Measurements from ENCODE around the gene COL5A1.

COL5A1 gene

DNA sequence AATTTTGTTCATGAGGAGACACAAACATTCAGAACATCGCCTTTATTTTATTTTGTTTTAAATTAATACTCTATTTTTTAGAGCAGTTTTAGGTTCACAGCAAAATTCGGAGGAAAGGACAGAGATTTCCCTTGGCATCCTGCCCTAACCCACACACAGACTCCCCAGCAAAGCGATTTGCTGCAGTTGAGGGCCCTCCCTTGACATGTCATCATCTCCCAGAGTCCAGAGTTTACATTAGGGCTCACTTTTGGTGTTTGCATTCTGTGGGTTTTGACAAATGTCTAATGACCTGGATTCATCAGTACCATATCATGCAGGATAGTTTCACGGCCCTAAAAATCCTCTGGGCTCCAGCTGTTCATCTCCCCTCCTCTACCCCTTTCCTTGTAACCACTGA, 33.6 kb upstream of the COL5A1 start:
- no peak for DNase-seq

DNA sequence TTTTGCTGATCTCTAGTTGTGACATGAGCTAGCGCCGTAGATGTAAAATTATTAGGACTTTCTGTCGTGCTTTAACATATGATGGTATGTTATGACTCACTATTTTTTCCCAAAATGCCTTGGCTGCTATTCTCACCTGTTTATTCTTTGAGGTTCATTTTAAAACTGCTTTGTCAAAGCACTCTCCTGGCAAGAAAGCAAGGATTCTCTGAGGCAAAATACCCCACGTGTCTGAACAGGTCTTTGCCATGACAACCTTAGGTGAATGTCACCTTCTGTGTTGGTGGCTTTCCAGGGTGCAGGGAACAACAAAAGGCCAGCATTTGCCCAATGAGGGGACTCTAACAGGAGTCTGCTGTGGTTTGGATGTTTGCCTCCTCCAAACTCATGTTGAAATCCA, 30.6 kb upstream of the COL5A1 start:
- no peak for DNase-seq

DNA sequence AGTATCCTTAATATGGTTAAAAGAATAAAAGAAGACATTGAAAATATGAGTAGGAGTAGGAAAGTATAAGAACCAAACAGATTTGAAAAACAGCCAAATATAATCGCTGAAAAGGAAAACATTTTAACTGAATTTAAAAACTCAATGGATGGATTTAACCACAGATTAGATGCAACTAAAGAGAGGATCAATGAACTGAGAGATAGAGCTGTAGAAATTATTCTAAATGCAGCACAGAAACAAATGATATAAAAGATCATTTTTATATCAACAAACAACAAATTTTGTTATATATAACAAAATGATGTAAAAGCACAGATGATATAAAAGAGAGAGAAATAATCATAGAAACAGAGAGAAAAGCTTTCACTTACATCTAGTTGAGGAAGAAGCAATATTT, 29.3 kb upstream of the COL5A1 start:
- DNase-seq: no peak

DNA sequence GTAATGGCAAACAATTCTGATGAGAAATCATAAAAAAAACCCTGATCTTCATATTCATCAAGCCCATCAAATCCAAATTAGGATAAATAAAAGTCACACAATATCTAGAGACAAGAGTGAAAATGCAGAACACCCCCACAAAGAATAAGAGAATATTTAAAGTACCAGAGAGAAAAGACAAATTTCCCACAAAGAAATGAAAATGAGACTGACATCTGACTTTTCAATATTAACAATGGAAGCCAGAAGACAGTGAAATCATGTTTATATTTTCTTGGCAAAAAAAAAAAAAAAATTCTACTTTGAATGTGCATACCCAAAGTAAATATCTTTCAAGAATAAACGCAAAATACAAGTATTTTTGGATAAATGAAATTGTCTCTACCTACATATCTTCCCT, 28.9 kb upstream of the COL5A1 start:
- DNase-seq: no peak

DNA sequence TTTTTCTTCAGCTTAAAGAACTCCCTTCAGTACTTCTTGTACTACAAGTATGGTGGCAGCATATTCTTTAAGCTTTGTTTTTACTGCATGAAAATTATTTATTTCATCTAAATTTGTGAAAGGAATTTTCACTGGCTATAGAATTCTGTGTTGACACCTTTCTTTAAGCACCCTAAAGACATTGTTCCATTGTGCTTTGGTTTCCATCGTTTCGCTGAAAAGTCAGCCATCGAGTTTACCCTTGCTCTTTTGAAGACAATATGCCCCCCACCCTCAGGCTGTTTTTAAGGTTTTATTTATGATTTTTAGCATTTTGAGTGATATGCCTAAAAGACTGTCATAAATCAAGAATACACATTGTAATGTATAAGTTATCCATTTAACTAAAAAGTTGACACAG, 27.3 kb upstream of the COL5A1 start:
- DNase-seq: no peak

DNA sequence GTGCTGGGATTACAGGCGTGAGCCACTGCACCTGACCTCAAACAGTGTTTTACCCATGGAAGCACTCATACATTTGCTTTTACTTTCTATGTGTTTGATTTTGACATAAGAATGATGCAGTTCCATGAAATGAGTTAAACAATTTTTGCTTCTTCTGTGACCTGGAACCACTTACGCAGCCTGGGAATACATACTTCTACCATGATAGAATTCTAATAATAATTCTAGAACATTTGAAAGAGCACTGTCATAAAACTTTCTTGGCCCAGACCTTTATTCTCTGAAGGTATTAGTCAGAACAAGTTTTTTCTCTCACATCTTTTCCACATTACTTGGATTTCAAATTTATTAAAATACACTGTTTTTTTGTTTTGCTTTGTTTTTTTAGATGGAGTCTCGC, 25.3 kb upstream of the COL5A1 start:
- no peak for DNase-seq

DNA sequence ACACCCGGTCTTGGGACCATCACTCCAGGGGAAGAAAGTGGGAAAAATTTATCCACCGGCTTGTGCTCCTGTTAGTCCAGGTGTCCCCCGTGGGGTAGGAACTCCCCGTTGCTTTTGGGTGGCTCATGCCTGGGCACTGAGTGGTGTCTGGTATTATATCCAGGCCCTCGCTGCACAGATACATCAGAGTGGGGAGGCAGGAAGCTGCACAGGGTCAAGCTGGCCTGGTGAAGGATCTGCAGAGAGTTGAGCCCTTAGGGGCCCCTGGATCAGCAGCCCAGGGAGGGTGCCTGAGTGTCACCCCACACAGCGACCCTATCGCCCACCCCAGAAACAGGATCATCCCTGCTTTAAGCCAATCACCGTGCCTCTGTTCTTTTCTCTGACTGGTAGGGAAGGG, 24.4 kb upstream of the COL5A1 start:
- no peak for DNase-seq

DNA sequence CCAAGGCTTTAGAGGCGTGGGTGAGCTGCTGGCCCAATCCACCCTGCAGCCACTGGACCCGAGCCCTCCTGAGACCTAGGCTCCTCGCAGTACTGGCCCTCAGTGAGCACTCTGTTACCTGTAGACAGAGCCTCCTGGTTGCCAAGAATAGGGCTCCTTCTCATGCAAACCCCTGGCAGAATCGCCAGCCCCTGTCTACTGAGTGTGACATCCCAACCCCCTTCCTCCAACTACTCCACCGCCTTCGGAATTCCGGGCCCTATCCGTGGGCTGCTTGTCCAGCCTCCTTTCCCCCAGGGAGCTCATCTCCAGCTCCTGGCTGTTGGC, 23.8 kb upstream of the COL5A1 start:
- DNase-seq: no peak

DNA sequence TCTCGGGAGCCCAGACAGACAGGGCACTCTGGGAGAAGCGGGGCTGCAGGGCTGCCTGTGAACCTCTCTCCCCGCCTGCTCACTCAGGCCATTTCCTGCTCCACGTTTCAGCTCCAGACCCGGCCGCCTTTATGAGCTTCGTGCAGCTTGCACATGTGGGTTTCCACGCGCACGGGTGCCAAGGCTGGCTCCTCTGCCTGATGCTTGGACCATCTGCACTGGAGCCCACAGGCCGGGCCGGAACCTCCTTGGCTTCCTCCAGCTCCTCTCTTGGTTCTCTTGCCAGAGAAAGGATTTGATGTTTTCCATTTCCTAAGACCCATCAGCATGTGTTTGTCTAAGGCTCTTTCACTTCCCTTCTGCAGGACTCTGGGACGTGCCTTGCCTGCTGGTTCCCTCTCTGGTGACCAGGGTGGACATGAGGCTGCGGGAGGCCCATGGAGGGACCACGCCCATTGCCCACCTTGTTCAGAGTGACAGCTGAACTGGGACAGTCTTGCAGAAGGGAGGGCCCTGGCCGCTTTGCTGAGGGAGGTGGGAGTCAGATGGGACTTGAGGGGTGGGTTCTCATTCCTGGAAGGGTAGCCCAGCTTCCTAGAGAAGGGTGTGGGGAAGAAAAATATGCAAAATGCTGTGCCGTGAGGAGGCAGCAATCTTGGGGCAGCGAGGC, 23.3 kb upstream of the COL5A1 start:
- no peak for DNase-seq

DNA sequence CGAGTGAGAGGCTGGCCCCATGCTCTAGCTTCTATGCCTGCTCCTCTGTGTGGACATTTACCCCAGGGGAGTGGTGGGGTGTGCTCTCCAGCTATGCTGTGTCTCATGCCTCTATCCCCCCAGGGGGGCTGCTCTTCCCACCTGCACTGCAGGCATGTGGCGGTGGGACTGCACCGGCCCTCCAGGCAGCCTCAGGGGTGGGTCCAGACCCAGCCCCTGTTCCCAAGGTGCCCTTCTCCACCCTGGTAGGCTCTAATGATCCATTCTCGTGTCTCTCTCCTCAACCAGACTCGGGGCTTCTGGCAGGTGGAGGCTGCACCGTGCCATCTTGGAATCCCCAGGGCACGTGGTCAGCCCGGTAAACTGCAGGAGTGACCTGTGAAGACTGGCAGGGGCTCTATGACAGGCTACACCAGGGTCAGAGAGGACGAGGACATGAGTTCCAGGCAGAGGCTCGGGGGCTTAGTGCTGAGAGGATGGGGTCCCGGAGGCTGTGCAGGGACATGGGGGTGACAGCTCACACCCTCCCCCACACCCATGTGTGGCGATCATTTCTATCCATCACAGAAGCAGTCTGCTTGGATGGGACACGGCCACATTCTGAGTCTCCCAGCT, 22.7 kb upstream of the COL5A1 start:
- no peak for DNase-seq

DNA sequence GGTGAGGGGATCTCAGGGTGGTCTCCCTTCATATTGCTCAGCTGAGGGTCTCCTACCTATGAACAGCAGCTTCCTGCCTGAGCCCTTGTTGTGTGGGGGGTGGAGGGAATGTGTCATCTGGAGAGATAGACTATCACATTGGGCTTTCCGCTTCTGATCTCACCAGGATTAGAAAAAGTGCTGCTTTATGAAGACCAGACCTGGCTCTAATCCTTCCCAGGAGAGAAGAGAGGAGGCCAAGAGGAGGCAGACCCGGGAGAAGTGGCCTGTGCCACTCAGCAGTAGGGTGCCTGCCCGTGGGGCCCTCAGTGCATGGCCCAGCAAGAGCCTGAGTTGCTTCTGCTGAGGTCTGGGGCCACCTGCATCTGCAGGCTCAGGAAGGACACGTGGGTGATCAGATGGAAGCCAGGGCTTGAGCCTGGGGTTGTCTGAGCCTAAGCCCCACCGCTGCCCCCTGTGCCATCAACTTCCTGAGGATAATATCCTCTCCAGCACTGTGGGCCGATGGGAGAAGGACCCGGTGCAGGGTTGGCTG, 22.1 kb upstream of the COL5A1 start:
- DNase-seq: no peak

DNA sequence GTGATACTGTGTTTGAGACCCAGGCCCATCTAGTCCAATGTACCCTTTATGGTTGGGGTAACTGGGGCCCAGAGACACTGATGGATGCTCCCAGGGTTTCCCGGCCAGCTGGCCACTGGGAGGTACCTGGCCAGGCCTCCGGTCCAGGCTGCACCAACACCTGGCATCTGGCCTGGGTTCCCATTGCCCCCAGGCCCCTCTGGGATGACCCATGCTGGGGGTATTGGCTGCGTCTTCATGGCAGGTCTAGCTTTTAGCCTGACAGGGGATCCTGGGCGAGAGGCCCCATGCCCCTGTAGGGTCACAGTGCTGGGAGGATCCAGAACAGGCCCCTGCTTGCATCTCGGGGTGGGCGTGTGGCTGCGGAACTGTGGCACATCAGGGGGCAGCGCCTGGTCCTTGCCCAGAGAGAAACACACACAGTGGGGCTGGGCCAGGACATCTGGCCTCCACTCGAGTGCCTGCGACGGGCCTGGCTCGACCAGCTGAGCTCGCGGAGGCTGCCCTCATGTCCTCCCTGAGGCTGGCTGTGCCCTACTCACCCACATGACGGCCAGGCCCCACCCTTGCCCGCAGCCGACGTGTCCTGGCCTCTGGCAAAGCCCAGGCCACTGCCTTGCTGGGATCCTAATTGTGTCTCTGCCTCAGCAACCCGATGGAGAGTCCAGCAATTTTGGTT, 21.5 kb upstream of the COL5A1 start:
- DNase-seq: no peak

DNA sequence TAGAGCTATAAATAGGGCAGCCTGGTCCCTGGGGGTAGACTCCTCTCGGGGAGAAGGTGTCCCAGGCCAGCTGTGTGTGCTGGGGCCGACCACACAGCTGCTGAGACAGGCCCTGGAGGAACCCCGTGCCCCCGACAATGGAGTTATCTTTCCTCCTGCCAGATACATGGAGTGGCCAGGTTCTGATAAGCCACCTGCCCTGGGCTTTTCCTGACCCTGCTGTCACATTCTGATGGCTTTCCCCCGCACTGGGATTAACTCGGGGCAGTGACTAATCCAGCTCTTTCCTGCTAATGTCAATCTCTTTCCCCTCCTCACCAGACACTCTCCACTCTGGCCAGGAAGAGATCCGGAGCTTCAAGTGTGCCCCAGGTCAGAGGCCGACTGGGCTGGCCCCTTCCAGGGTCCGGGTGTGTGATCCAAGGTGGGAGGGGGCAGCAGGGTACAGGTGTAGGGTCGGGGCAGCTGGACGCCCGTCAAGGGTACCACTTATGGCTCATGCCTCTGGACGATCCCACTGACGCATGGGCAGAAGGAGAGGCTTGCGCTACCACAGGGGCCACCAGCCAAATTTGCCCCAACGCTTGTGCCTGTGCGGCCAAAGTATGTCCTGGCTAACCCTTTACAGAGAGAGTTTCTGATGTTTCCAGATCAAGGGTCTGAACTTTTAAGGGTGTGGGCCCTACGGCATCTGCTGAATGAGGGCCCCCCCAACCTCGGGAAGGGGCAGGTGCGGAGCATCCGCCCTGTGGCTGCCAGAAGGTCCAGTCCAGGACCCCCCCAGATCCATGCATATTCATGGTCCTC, 20.6 kb upstream of the COL5A1 start:
- no peak for DNase-seq

DNA sequence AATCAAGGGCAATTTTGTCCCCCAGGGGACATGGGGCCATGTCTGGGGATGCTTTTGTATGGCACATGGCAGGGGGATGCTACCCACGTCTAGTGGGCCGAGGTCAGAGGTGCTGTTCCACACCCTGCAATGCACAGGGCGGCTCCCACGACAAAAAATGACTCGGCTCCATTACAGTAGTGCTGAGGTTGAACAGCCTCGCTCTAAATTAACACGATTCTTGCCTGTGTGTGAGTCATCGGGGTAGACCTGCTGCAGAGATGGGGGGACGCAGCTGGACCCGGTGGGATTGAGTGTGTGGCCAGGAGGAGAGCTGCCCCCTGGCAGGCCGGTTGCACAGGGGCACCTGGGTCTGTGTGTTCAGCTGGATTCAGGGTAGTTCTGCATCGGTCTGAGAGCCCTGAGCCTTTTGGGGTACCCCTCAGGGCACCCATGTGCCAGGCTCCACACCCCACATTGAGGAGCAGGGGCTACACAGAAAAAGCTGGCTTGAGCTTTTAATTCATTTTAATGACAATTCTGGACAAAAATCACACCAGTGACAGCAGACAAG, 20.0 kb upstream of the COL5A1 start:
- no peak for DNase-seq

DNA sequence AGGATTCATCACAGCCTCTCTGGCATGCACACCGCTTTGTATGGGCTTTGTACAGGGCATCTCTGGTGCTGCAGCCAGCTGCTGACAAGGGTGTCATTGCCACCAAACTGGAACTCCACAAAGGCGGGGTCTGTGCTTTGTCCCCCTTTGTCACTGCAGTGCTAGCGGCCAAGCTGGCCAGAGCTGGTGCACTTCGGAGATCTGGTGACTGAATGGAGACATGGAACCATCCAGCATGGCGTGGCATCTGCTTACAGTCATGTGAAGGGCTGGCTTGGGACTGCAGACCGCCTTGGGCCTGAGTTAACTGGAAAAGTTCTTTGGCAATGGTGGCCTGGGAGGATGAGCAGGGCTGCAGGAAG, 18.7 kb upstream of the COL5A1 start:
- no peak for DNase-seq

DNA sequence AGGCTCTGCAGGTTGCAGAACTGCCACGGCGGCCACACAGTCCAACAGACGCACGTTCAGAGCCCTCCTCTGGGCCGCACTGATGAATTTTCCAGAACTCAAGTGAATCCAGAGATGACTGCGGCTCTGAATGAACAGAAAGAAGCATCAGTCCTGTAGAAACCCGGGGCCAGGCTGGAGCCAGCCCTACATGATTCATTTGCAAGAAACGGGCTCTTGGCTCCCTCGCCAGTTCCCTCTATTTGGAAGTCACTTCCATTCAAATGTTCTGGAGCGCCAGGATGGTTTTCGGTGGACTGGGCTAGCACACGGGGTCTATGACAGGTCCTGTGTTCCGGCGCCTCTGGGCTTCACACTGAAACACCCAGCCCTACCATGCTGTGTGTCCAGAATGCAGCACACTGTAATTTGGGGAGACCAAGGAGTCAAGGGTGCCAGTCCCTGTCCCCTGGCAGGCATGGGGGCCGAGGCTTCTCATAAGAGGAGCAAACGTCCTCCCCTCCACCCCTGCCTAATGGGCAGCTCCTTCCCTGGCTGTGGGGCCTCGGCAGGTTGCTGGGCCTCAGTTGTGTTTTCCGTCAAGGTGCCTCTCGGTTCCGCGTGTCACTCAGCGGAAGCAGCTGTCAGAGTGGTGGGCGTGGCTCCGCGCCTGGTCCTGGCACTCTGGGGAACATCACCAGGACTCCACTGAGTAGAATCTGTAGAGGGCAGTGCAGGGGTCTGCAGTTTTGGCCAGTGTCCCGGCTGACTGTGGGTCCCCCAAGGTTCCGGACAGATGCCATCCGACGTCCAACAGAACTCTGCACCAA, 18.1 kb upstream of the COL5A1 start:
- DNase-seq: no peak

DNA sequence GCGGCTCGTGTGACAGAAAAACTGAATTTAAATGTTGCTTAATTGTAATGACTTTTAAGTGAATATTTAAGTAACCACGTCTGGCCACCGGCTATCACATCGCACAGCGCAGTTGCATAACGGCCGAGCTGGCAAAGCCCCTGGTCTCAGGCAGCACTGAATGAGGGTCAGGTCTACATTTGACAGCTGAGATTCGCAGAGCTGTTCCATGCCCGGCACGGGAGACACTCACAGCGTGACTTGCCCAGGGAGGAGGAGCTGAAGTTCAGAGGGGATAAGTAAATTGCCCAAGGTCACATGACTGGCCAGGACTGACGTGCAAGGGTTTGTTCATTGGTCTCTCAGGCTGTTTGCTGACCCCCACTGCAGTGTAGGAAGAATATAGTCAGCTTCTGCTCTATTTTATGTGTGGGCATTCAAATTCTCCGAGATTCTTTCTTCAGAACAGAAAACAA, 17.4 kb upstream of the COL5A1 start:
- DNase-seq: no peak

DNA sequence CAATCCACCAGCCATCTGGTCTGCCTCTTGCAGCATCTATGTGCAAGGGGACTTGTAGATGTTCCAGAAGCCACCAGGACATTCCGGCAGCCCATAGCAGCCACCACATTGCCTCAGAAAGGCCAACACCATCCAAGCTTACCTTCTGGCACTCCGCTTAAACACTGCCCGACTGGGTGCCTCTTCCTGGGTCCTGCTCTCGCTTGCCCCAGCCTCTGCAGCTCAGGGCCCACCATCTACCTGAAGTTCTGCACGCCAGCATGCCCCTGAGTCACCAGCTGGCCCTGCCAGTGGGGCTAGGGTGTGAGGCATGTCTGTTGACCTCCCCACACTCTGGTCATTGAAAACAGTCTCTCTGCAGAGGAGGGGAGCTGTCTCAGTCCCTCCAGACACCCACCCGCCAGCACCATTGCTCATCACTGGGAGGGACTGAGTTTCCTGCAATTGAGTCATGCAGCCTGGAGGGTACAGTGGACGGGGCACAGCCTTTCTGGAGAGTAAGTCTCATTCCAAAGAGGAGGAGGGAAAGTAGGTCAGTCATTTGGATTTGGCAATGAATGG, 16.9 kb upstream of the COL5A1 start:
- no peak for DNase-seq

DNA sequence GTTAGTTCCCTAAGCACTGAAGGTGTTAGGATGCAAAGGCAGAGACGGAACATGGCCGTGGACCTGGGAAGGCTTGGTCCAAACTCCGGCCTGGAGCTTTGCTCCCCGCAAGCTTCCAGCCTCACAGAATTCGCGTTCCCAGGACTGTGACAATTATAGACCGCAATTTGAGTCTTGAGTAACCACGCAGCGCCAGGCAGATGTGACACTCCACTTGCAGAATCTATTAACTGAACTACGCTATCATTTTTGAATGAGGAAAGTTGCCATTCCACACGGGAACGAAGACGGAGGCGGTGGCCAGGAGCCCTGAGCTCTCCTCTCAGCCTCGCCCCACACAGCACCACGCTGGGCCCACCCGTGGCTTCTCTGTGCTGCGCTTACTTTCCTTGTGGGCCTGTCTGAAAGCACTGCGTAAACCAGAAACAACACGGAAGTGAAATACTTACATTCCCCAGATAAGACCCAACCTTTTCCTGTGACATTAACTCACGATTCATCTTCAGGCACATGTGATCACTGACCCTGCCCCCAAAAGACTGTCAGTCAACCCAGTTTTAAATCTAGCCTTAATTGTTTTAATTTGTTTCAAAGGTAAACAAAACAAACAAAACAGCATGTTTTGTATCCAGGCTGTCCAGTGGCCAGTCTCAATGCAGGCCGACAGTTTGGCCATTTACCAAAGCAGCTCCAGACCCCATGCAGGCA, 16.1 kb upstream of the COL5A1 start:
- DNase-seq: no peak

DNA sequence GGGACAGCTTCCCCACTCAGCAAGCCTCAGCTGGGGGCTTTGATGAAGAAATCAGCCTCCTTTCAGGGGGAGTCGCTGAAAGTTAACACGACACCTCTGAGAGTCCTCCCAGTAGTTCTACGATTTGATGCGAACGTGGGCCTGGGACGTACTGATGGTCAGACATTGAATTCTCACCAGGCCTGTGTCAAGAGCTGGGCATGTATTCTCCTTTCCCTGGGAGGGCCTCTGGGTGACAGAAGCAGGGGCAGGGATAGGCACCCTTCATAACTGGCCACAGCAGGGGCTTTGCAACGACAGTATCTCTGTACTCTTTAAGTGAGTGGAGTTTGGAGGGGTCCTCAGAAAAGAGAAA, 15.6 kb upstream of the COL5A1 start:
- DNase-seq: no peak
